Measurements from ENCODE around the gene MICU1.

MICU1 gene

DNA sequence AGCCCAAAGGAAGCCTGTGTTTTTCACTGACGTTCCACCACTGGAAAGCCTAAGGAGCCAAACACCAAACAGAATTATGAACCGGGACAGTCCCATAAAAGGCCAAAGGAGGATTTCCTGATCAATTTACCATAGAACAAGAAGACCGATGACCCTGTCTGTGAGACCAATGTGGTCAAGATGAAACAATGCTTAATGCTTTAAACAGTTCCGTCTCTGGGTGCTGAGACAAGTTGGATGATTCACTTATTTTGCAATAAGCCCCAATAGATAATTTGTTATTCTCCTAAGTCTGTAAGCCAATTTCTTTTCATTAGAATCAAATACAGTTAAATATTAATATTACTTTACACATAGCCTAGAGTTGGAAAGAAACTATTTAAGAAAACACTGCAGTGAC, 134.9 kb downstream of the MICU1 start:
- TF ChIP-seq EGR1 (IDR thresholded peaks at IDR 0.05) = no peak
- TF ChIP-seq, protein P1, sequence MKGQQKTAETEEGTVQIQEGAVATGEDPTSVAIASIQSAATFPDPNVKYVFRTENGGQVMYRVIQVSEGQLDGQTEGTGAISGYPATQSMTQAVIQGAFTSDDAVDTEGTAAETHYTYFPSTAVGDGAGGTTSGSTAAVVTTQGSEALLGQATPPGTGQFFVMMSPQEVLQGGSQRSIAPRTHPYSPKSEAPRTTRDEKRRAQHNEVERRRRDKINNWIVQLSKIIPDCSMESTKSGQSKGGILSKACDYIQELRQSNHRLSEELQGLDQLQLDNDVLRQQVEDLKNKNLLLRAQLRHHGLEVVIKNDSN (IDR thresholded peaks at IDR 0.05) = no peak
- TF ChIP-seq YY1 (IDR thresholded peaks at IDR 0.05; ENCODE audit: low read depth) = no peak
- TF ChIP-seq EP300 (IDR thresholded peaks at IDR 0.05; ENCODE audit: borderline replicate concordance) = no peak
- no peak for TF ChIP-seq ZBTB7A (IDR thresholded peaks at IDR 0.05; ENCODE audit: low read depth)
- TF ChIP-seq TCF12 (IDR thresholded peaks at IDR 0.05; ENCODE audit: low read depth) = no peak
- TF ChIP-seq, protein P2, sequence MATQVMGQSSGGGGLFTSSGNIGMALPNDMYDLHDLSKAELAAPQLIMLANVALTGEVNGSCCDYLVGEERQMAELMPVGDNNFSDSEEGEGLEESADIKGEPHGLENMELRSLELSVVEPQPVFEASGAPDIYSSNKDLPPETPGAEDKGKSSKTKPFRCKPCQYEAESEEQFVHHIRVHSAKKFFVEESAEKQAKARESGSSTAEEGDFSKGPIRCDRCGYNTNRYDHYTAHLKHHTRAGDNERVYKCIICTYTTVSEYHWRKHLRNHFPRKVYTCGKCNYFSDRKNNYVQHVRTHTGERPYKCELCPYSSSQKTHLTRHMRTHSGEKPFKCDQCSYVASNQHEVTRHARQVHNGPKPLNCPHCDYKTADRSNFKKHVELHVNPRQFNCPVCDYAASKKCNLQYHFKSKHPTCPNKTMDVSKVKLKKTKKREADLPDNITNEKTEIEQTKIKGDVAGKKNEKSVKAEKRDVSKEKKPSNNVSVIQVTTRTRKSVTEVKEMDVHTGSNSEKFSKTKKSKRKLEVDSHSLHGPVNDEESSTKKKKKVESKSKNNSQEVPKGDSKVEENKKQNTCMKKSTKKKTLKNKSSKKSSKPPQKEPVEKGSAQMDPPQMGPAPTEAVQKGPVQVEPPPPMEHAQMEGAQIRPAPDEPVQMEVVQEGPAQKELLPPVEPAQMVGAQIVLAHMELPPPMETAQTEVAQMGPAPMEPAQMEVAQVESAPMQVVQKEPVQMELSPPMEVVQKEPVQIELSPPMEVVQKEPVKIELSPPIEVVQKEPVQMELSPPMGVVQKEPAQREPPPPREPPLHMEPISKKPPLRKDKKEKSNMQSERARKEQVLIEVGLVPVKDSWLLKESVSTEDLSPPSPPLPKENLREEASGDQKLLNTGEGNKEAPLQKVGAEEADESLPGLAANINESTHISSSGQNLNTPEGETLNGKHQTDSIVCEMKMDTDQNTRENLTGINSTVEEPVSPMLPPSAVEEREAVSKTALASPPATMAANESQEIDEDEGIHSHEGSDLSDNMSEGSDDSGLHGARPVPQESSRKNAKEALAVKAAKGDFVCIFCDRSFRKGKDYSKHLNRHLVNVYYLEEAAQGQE (IDR thresholded peaks at IDR 0.05; ENCODE audit: low read depth) = no peak
- TF ChIP-seq TAF1 (IDR thresholded peaks at IDR 0.05; ENCODE audit: low read depth) = no peak
- TF ChIP-seq NFIC (IDR thresholded peaks at IDR 0.05) = no peak
- no peak for TF ChIP-seq CREB1 (IDR thresholded peaks at IDR 0.05; ENCODE audit: low read depth)
- TF ChIP-seq CEBPB (IDR thresholded peaks at IDR 0.05) = no peak
- no peak for TF ChIP-seq TEAD4 (IDR thresholded peaks at IDR 0.05)
- TF ChIP-seq FOXM1 (IDR thresholded peaks at IDR 0.05; ENCODE audit: borderline replicate concordance, low read depth) = no peak
- TF ChIP-seq, protein P3, sequence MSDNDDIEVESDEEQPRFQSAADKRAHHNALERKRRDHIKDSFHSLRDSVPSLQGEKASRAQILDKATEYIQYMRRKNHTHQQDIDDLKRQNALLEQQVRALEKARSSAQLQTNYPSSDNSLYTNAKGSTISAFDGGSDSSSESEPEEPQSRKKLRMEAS (IDR thresholded peaks at IDR 0.05) = no peak
- TF ChIP-seq RAD21 (IDR thresholded peaks at IDR 0.05; ENCODE audit: low read depth) = no peak

DNA sequence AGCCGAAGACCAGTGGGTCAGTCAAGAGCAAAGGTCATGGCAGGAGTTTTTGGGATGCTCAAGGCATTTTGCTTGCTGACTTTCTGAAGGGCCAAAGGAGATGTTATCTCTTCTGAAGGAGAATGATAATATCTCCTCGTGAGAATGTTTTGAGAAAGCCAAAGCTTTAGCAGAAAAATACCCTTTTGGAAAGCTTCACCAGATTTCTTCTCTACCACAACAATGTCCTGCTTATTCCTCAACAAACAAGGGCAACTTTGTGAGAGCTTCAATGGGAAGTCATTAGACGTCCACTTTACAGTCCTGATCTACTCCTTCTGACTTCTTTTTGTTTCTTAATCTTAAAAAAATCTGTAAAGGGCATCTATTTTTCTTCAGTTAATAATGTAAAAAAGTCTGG, 138.4 kb downstream of the MICU1 start:
- no peak for TF ChIP-seq YY1 (IDR thresholded peaks at IDR 0.05; ENCODE audit: low read depth)
- no peak for TF ChIP-seq EP300 (IDR thresholded peaks at IDR 0.05; ENCODE audit: borderline replicate concordance)
- TF ChIP-seq ZBTB7A (IDR thresholded peaks at IDR 0.05; ENCODE audit: low read depth) = no peak
- TF ChIP-seq NFIC (IDR thresholded peaks at IDR 0.05) = no peak
- TF ChIP-seq, protein P1 (IDR thresholded peaks at IDR 0.05) = no peak
- TF ChIP-seq RAD21 (IDR thresholded peaks at IDR 0.05; ENCODE audit: low read depth) = no peak
- TF ChIP-seq, protein P2 (IDR thresholded peaks at IDR 0.05; ENCODE audit: low read depth) = no peak
- TF ChIP-seq FOXM1 (IDR thresholded peaks at IDR 0.05; ENCODE audit: borderline replicate concordance, low read depth) = no peak
- TF ChIP-seq CEBPB (IDR thresholded peaks at IDR 0.05) = no peak
- no peak for TF ChIP-seq TCF12 (IDR thresholded peaks at IDR 0.05; ENCODE audit: low read depth)
- no peak for TF ChIP-seq TEAD4 (IDR thresholded peaks at IDR 0.05)

DNA sequence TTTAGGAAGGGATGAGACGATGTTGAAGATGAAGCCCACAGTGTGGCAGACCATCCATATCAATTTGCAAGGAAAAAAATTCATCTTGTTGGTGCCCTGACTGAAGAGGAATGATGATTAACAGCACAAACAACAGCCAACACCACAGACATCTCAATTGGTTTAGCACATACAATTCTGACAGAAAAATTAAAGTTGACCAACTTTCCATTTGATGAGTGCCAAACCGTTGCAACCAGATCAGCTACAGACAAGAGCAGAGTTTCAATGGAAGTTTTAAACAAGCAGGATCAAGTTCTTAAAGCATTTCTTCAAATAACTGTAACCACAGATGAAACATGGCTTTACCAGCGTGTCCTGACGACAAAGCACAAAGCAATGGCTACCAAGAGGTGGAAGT, 138.8 kb downstream of the MICU1 start:
- TF ChIP-seq TCF12 (IDR thresholded peaks at IDR 0.05; ENCODE audit: low read depth) = no peak
- TF ChIP-seq EP300 (IDR thresholded peaks at IDR 0.05; ENCODE audit: borderline replicate concordance) = no peak
- TF ChIP-seq CREB1 (IDR thresholded peaks at IDR 0.05; ENCODE audit: low read depth) = no peak
- TF ChIP-seq TEAD4 (IDR thresholded peaks at IDR 0.05) = no peak
- TF ChIP-seq RAD21 (IDR thresholded peaks at IDR 0.05; ENCODE audit: low read depth) = no peak
- TF ChIP-seq NFIC (IDR thresholded peaks at IDR 0.05) = no peak
- no peak for TF ChIP-seq YY1 (IDR thresholded peaks at IDR 0.05; ENCODE audit: low read depth)
- no peak for TF ChIP-seq CEBPB (IDR thresholded peaks at IDR 0.05)
- no peak for TF ChIP-seq TAF1 (IDR thresholded peaks at IDR 0.05; ENCODE audit: low read depth)
- TF ChIP-seq, protein P3 (IDR thresholded peaks at IDR 0.05) = no peak
- no peak for TF ChIP-seq EGR1 (IDR thresholded peaks at IDR 0.05)
- TF ChIP-seq, protein P2 (IDR thresholded peaks at IDR 0.05; ENCODE audit: low read depth) = no peak
- TF ChIP-seq, protein P1 (IDR thresholded peaks at IDR 0.05) = no peak
- no peak for TF ChIP-seq ZBTB7A (IDR thresholded peaks at IDR 0.05; ENCODE audit: low read depth)

DNA sequence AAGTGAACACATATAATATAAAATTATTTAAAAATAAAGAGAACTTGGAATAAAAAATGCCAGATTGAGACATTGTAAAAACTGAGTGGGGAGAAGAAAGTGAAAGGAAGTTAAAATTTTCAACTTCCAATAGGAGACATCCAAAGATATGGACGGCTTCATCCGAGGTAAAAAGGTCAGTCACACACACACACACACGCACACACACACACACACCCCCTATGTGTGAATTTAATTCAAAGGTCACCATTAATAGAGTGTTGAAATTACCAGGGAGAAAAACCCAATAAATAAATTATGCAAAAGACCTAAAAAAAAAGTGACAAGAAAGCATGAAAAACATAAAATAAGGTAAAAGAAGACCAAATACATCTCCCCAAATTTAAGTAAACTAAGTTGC, 140.2 kb downstream of the MICU1 start:
- TF ChIP-seq NFIC (IDR thresholded peaks at IDR 0.05) (no peak), FOXM1 (IDR thresholded peaks at IDR 0.05; ENCODE audit: borderline replicate concordance, low read depth) (no peak), RAD21 (IDR thresholded peaks at IDR 0.05; ENCODE audit: low read depth) (no peak), EGR1 (IDR thresholded peaks at IDR 0.05) (no peak), TAF1 (IDR thresholded peaks at IDR 0.05; ENCODE audit: low read depth) (no peak), TCF12 (IDR thresholded peaks at IDR 0.05; ENCODE audit: low read depth) (no peak), YY1 (IDR thresholded peaks at IDR 0.05; ENCODE audit: low read depth) (no peak), ZBTB7A (IDR thresholded peaks at IDR 0.05; ENCODE audit: low read depth) (no peak), CREB1 (IDR thresholded peaks at IDR 0.05; ENCODE audit: low read depth) (no peak), CEBPB (IDR thresholded peaks at IDR 0.05) (no peak), EP300 (IDR thresholded peaks at IDR 0.05; ENCODE audit: borderline replicate concordance) (no peak)
- TF ChIP-seq, protein P1 (IDR thresholded peaks at IDR 0.05) = no peak
- TF ChIP-seq, protein P3 (IDR thresholded peaks at IDR 0.05) = no peak

Data from Ishikawa (cell line).